Measurements from ENCODE around the gene TNFRSF11A.

TNFRSF11A gene

DNA sequence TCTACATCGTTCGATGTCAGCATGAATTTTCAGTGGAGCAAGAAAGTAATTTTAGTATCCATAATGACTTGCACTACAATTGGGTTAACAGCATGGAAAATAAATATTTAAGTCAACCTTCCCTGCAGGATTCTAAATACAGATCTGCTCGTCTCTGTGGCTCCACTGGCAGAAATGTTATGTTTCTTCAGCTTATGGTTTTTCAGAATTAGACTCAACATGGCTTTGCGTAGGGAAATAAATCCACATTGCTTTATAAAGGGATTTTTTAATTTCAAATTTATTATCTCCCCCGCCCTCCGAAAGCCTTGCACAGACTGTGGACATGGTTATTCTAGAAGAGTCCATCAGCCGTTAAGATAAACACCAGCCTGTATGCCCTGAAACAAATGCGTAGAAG is 18.2 kb downstream of the TNFRSF11A start:
- DNase-seq (ENCODE audit: low read depth in 2 of 2) = no peak

DNA sequence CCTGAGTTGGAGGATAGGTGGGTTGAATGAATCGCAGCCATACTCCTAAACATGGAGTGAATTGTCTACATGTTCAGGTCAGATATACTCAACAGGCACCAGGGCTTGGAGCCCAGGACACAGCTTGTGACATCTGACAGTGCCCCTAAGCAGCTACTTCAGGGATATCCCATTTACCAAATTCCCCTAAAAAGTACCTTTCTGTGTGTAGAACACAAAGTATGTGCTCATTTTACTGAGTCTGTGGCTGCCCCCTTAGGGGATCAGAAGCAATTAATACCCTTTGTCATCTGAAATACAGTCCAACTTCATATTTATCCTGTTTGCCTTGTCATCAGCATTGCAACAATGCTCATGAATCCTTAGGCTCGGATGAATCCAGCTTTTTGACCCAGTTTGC is 20.8 kb downstream of the TNFRSF11A start:
- no peak for DNase-seq (ENCODE audit: low read depth in 2 of 2)

DNA sequence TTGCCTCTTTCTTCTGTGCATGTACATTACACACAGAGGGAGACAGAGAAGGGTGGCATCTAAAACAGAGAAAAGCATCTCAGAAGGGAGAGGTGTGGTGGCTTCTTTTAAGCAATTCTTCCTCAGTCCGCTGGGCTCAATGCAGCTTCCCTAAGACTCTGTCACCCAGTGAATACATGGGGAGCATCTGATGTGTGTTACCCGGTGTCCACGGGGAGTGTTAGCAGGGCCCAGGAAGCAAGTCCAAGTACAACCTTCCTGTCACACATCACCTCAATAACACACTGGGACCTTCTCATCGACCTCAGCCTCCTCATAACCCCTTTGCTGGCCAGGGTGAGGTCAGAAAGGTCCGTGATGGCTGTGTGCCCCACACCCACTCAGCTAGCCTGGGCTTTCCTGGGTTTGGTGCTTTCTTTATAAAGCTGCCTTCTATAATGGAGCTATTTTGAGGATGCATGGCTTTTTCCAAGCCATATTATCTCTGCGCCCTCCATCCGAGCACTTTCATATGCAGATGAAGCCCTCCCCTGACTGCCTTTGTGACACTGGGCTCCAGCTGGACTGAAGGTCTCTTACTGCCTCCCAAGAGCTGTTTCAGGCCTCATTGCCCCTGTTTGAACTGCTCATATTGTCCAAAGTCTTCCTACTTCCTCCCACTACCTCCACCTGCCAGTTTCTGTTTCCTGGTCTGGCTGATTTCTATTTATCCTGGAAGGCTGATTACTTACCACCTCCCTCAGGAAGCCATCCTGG is 21.4 kb downstream of the TNFRSF11A start:
- no peak for DNase-seq (ENCODE audit: low read depth in 2 of 2)

DNA sequence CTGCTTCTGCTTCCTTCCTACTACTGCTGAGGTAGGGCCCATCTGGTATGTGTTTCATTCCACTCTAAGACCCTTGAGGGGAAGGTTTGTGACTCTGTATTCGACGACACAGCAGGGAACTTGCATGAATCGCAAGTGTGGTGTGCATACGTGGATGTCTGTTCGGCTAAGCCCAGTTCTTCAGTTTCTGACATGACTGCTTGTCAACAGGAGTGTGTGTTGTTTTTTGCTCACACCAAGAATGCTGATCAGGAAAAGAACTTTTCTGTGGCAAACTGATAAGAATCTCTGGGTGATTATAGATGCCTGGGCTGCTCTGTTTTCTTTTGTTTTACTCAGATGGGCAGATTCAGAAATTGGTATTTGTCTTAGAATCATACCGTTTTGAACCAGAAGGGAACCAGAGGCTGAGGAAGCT is 22.0 kb downstream of the TNFRSF11A start:
- DNase-seq (ENCODE audit: low read depth in 2 of 2) = no peak

DNA sequence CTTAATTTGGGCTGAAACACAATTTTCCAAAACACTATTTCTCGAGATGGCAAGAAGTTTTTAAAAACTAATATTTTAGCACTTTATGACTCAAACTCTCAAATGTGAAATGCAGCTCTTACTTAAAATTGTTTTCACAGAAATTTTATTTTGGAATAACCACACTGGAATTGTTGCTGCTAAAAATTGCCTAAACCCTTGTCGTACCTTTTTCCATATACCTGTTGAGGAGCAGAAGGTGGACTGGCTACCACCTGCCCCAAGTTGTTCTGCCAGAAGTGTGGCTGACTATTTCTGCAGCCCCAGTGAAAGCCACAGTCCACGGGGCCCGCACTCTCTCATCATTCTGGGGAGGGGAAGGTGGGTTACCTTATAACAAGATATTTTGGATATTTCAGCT is 23.4 kb downstream of the TNFRSF11A start:
- DNase-seq (ENCODE audit: low read depth in 2 of 2) = no peak

DNA sequence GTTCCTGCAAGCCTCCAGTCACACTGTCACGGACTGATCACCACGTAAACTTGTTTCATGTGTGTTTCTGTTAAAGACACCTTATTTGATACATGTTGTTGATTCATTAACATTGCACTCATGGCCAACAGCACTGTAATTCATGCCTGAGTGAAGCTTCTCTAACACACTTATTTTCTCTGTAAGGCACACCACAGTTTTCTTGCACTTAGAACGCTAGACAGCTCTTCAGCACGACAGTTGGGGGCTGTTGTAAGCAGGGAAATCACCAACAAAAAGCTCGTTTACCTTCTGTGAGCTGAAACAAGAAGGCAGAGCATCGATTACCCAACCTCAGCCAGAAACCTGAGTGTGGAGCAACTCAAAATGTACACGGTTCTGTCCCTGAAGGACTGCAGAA is 28.1 kb downstream of the TNFRSF11A start:
- no peak for DNase-seq (ENCODE audit: low read depth in 2 of 2)

DNA sequence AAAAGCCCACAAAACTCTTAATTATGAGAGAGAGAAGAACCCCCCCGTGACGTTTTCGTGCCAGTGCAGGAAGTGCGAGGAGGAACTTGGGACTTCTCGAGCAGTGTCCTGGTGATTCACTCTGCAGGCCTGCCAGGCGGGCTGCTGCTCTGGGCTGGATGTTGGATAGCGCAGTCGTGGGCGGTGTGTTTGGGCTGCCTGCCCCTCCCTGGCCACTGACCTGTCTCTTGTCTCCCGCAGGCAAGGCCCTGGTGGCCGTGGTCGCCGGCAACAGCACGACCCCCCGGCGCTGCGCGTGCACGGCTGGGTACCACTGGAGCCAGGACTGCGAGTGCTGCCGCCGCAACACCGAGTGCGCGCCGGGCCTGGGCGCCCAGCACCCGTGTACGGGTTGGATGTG is 29.0 kb downstream of the TNFRSF11A start:
- no peak for DNase-seq (ENCODE audit: low read depth in 2 of 2)

DNA sequence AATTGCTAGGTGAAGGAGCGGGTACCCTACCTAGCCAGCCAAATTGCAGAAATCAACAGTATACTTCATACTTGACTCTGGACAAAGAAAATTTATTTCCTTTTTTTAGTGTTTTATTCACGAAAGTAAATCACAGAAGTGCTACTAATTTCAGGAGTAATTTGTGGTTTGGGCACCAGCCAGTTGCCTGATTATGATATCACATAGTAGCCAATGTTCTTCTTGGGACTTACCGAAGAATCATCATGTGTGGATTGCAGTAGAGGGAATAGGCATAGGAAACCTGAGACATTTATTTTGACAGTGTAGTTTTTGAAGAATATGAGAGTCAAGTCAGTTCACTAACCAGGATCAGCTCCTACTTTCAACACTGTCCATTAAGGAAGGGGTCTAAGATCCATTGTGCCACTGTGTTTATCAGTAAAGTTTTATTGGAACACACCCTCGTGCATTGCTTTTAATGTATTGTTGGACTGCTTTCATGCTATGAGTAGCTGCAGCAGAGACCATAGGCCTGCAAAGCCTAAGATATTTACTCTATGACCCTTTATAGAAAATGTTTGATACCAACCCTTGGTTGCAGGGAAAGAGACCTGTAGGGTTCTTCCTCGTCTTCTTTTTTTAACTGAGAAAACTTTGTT is 32.1 kb downstream of the TNFRSF11A start:
- no peak for DNase-seq (ENCODE audit: low read depth in 2 of 2)

DNA sequence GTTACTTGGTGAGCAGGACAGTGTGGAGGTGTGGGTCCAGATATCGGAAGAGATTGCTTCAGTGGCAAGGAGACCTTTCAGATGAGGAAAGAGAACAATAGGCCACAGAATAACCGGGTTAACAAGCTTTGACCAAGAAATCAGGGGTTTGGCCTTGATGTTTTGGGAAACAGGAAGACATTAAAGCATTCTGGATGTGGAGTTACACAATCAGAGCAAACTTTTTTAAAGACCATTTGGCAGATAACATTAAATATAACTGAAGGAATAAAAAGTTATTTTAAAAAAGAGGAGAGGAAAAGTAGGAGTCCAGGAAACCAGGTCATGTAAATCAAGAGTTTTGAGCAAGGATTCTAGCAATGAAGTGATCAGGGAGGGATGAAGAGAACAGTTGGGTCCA is 35.7 kb downstream of the TNFRSF11A start:
- DNase-seq (ENCODE audit: low read depth in 2 of 2) = no peak

DNA sequence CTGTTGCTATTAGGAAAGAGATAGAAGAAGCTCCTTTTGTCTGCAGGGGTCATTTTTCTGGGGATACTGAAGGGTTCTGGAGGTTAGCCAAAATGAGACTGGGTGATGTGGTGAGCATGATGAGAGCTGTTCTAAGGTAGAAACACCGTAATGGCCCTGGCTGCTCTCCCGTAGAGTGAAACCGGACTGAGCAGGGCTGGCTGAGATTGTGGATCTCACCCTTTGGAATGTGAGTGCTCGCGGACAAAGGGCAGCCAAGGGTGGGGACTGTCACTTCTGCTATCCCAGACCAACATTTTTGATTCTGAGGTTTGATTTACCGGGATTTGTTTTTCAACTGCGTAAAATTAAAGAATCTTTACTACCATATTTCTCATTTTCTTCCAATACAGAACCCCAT is 36.2 kb downstream of the TNFRSF11A start:
- no peak for DNase-seq (ENCODE audit: low read depth in 2 of 2)

DNA sequence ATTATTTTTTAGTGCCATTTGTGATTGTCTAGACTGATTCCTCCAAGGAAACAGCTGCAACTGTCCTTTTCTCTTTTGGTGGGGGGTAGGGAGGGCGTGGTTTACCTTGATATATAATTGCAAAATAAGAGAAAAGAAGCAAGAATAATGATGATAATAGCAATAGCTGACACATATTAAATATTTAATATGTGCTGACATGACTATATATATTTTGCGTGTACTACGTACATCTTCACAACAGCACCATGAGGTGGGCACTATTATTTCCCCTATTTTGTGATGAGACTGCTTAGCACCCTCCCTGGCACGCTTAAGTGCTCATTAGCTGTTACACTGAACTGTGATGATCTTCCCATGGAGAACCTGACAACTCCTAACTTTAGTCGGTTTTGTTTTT is 39.4 kb downstream of the TNFRSF11A start:
- no peak for DNase-seq (ENCODE audit: low read depth in 2 of 2)

DNA sequence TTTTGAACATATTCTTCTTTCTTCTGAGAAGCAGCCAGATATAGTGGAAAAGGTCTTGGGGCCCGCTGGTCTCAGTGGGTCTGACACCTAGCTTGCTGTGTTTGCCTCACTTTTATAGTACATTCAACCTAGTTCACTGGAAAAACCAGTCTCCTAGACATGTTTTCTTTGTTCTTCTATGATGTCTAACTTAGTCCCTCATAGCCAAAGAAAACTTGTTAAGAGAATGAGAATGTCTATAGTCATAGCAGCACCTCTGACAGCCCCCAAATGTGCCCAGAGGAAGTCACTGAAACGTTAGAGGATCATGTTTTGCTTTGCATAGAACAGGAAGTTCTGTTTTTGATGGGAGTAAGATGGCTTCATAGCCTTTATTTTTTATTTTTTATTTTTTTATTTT is 40.3 kb downstream of the TNFRSF11A start:
- no peak for DNase-seq (ENCODE audit: low read depth in 2 of 2)

DNA sequence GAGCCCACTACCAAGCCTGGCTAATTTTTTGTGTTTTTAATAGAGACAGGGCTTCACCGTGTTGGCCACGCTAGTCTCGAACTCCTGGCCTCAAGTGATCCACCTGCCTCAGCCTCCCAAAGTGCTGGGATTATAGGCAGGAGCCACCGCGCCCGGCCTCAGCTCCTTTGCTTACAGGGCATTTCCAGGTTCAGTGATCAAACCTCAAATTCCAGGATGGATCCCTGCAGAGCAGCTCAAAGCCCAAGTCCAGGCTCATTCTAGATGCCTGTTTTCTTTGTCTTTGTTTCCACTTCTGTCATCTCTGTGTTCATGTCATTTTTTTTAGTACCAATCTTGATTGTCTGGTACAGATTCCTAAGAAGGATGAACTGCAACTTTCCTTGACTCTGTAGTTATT is 41.9 kb downstream of the TNFRSF11A start:
- DNase-seq (ENCODE audit: low read depth in 2 of 2) = no peak

DNA sequence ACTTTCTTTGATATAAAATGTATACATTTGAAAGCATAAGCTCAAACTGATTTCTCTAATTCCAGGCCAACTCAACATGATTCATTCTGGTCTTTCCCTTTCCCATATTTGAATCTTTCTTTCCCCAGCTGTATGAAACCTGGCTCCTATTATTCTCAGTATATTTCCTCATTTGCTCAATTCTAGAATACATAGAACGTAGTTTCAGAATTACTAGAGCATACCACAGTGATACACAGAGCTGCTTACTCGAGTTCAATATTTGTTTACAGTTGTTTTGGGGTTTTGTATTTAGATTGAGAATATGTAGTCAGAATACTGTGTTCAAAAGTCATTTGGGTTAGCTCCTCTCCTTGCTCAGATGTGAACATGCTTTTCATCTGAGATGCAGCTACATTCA is 43.0 kb downstream of the TNFRSF11A start:
- DNase-seq (ENCODE audit: low read depth in 2 of 2) = no peak

DNA sequence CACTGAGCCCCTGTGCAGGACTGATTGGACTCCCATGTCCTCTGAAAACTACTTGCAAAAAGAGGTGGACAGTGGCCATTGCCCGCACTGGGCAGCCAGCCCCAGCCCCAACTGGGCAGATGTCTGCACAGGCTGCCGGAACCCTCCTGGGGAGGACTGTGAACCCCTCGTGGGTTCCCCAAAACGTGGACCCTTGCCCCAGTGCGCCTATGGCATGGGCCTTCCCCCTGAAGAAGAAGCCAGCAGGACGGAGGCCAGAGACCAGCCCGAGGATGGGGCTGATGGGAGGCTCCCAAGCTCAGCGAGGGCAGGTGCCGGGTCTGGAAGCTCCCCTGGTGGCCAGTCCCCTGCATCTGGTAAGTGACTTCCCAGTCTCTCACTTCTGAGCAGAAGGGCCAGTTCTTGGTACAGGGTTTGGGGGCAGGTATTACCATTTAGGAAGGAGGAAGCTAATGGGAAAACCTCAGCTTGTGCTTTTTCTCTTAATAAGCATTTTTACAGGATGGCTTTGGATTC is 44.1 kb downstream of the TNFRSF11A start:
- DNase-seq (ENCODE audit: low read depth in 2 of 2) = no peak

DNA sequence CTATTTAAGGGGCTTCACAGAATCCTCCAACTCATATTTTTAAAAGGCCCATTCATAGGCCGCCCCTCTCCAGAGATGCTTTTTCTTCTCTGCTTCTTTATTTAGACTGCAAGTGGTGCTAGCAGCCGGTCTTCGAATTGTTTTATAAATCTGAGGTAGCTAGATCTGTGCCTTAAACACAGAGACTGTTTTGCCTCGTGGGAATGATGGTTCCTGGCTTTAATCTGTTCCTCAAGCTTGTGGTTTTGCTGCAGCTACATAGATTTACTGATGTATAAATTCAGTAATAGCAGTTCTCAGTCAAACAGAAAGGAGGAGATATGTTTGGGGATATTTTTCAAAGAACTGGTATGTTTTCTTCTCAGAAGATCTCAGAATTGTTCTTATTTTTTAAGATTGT is 45.3 kb downstream of the TNFRSF11A start:
- no peak for DNase-seq (ENCODE audit: low read depth in 2 of 2)

DNA sequence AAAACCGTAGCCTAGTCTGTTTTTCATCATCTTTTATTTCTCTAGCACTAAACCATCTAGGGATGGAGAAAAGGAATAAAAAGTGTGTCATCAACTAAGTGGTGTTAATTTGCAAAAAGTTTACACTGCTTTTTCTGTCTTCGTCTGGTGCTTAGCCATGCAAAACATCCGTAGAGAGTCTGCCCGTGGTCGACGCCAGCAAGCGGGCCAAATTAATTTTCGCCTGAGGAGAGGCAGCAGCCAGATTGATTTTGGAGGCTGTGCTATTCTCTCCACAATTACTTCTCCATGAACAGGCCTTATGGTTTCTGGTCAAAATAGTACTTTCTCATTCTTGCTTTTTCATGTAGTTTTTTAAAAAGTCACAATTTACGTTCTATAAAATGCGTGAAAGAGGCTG is 46.3 kb downstream of the TNFRSF11A start:
- no peak for DNase-seq (ENCODE audit: low read depth in 2 of 2)

DNA sequence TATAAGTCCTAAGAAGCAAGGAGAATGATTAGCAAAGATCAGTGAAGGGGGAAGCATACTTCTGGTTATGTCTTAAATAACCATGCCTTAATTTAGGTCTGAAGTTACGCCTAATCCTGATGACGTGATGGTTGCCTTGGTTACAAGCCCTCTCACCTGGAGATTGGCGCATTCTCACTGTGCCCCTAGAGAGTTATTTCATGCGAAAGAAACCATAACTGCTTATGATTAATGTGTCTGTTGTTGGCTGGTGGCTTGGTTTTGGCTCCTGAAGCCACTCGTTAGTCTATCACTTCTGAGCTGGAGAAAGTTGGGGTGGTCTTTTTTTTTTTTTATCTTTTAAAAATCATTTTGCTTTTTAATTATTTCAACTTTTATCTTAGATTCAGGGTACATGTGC is 47.0 kb downstream of the TNFRSF11A start:
- no peak for DNase-seq (ENCODE audit: low read depth in 2 of 2)

DNA sequence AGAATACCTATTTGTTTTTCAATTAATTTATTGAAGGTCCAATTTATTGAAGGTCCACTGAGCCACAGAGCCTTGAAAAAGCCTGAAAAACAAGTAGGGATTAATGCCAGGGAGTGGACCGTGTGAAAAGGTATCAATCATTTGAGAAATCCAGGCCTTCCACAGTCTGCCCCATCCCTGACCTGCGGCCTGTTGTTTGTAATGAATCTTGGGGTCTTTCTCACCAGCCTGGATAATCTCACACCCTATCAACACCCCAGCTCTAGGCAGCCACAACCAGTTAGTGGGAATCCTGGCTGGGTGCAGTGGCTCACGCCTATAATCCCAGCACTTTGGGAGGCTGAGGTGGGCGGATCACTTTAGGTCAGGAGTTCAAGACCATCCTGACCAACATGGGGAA is 47.8 kb downstream of the TNFRSF11A start:
- DNase-seq (ENCODE audit: low read depth in 2 of 2) = no peak

DNA sequence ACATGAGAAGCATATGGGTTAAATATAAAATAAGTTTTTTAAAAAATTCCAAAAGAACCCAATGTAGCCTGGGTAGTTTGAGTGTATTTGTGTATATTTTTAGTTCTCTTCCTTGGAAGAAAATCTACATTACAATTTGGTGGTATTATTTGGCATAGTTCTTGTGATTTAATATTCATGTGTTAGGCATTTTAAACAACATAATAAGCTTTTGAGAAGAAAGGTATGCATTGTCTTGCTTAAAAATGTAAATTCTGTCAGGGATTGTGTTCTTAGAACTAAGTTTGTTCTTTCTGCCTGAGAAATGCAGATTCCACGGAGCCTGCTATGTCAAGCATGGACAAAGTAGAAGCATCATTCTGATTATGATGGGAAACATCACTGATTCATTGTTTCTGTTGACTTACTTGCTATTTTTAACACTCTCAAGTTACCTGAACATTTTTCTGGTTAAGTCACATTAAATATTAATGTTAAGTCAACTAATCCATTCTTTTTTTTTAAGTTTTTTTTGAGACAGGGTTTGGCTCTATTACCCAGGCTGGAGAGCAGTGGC is 49.4 kb downstream of the TNFRSF11A start:
- no peak for DNase-seq (ENCODE audit: low read depth in 2 of 2)

DNA sequence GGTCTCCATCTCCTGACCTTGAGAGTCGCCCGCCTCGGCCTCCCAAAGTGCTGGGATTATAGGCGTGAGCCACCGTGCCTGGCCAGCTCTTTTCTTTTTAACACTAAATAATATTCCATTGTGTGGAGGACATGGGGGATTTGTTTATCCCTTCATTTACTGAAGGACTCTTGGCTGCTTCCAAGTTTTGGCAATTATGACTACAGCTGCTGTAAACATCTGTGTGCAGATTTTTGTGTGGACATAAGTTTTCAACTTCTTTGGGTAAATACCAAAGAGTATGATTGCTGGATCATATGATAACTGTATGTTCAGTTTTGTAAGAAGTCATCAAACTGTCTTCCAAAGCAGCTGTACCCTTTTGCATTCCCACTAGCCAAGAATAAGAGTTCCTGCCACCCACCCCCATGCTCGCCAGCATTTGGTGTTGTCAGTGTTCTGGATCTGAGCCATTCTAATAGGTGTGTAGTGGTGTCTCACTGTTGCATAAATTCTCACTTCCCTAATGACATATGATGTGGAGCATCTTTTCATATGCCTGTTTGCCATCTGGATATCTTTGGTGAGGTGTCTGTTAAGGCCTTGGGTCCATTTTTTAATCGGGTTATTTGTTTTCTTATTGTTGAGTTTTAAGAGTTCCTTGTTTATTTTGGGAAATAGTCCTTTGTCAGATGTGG is 52.2 kb downstream of the TNFRSF11A start:
- DNase-seq (ENCODE audit: low read depth in 2 of 2) = no peak

DNA sequence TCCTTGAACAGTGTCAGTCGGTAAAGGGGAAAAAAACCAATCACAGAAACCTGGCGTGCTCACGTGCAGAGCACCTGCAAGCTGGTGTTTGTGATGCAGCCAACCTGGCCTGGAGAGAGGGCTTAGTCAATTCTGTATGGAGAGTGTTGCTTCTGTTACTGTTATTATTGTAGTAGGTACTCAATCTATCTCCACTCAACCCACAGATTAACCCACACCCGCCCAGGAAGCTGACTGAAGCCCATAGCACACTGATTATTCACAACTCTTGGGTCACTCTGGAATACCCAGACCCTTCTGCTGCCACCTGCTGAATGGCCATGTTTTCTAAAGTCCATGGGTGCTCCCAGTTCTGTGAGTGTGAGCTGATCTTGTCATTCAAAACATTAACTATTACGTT is 53.9 kb downstream of the TNFRSF11A start:
- no peak for DNase-seq (ENCODE audit: low read depth in 2 of 2)

DNA sequence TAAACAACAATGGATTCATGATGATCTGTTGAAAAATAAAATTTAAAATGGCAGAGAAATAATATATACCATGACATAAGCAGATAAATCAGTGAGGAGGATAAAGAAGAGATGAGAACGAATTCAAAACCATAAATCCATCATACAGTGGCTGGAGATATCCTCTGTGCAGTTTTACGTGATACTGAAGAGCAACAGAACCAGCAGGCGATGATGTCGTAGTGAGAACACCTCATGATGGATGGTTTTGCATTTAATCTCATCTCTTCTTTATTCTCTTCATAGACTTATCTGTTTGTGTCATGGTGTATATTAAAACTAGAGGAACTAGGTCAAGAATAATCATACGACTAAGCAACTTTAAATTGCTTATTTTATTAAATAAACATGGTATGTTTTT is 56.3 kb downstream of the TNFRSF11A start:
- no peak for DNase-seq (ENCODE audit: low read depth in 2 of 2)

Data from fibroblast of skin of left biceps (primary cell).